Mucosa of descending colon (tissue), 3 donors: Measurements from ENCODE around the gene TSPAN6. TPM values are rescaled to one million over a fixed set of nuclear protein-coding genes. Genes with fewer than 3 reads are reported as not detected.
A peak's percentile ranks its signal among the peaks of the same experiment; 100 is the strongest.

Source experiments
- ATAC-seq: fragments of 200-7000 bp; cut with Tn5 transposase; one replicate; pipeline ENCODE4 v1.9.1; 2020; ENCODE audit warnings: mild to moderate bottlenecking, moderate library complexity
- DNase-seq, 3 donors: peaks; one replicate each; pipeline ENCODE4 v3.0.0-alpha.2; 2020
- H3K36me3 ChIP-seq: fragments of 200-600 bp; one replicate; pipeline ENCODE4 v1.8.0; 2021; ENCODE audit warnings: low read depth, mild to moderate bottlenecking
- H3K4me1 ChIP-seq: fragments of 200-600 bp; one replicate; pipeline ENCODE4 v1.8.0; 2021; ENCODE audit warnings: low read depth, mild to moderate bottlenecking
- H3K4me3 ChIP-seq: fragments of 200-600 bp; one replicate; pipeline ENCODE4 v1.8.0; 2021; ENCODE audit warnings: mild to moderate bottlenecking
- H3K9me3 ChIP-seq: fragments of 200-600 bp; one replicate; pipeline ENCODE4 v1.8.0; 2021; ENCODE audit warnings: mild to moderate bottlenecking
- CTCF ChIP-seq: fragments of 200-600 bp; IDR thresholded peaks from one replicate; pipeline ENCODE4 v1.8.0; 2022; ENCODE audit warnings: antibody characterized with exemption, mild to moderate bottlenecking
- intact Hi-C, 2 donors: fragments of 100-400 bp; cut with DNase I in 1 of 2; cut with micrococcal nuclease in 1 of 2; formaldehyde crosslinking; loops; one replicate each; pipeline versions ENCODE4 v1.11.0 to v1.11.1; 2022; cut with DNase I, micrococcal nuclease
- total RNA-seq, 3 donors: library from RNA; stranded (reverse); fragmentation: NEBNext Ultra II Directional in 2 of 3; extraction: Animal tissue kit (Norgen Biotek cat#: 25700) in 2 of 3; gene quantifications; one replicate each; pipeline versions ENCODE4 v1.2.1 to v1.2.4, GENCODE V29; 2021 to 2023
- donor health status: DM: no; HTN: no; CAD: no; lungs with moderate emphysema.
- donor health status: DM: no; HTN: no; CAD: no.
- donor health status: DM: no; HTN: yes; CAD: no.

TSPAN6 gene
- total RNA-seq, 3 donors from 2014 or later = 63.0 to 132 (median 111) TPM

- intact Hi-C loops = no loop called here
- ATAC-seq = no peak
- no peaks in the 10 kb centered on the region for H3K9me3 ChIP-seq
Measured at GRCh38 chrX:100663642-100664041, 27.0 kb upstream of the TSPAN6 start.

GRCh38 chrX:100662796-100663195 lies 26.2 kb upstream of the TSPAN6 start:
- no peak for TF ChIP-seq CTCF
- Histone ChIP-seq H3K9me3 (no peaks in the 10 kb centered on the region), H3K4me3 (no peak overlapping the region), H3K4me1 (no peaks in the 10 kb centered on the region), H3K36me3 (no peaks in the 10 kb centered on the region)
- ATAC-seq (no peak), DNase-seq (no peak)
- intact Hi-C loops = no loop called here

More at GRCh38 chrX:100663642-100664041, 27.0 kb upstream of the TSPAN6 start:
- H3K4me3 ChIP-seq = no peak overlapping the region
- DNase-seq = no peak
- TF ChIP-seq CTCF = no peak
- no peaks in the 10 kb centered on the region for H3K36me3 ChIP-seq
- H3K4me1 ChIP-seq = no peaks in the 10 kb centered on the region

- no peak for TF ChIP-seq CTCF
- intact Hi-C loops = no loop called here
Measured at GRCh38 chrX:100662170-100662569, 25.6 kb upstream of the TSPAN6 start.

GRCh38 chrX:100659431-100660137 lies 23.0 kb upstream of the TSPAN6 start:
- DNase-seq = peak; percentile 42 to 63 (median 47)
- peak; percentile 88 for ATAC-seq
- intact Hi-C loops = no loop called here

More at GRCh38 chrX:100662170-100662569, 25.6 kb upstream of the TSPAN6 start:
- H3K36me3 ChIP-seq = no peaks in the 10 kb centered on the region
- H3K4me3 ChIP-seq = no peak overlapping the region
- no peak for DNase-seq
- no peaks in the 10 kb centered on the region for H3K4me1 ChIP-seq
- H3K9me3 ChIP-seq = no peaks in the 10 kb centered on the region
- no peak for ATAC-seq

GRCh38 chrX:100658941-100659381 lies 22.4 kb upstream of the TSPAN6 start:
- DNase-seq (peak in 1 of 3 donors; percentile 38), ATAC-seq (peak; percentile 86)
- no peak for TF ChIP-seq CTCF
- no peaks in the 10 kb centered on the region for H3K9me3 ChIP-seq
- intact Hi-C loops = no loop called here
- H3K36me3 ChIP-seq = no peaks in the 10 kb centered on the region
- no peaks in the 10 kb centered on the region for H3K4me1 ChIP-seq
- H3K4me3 ChIP-seq = no peak overlapping the region

More at GRCh38 chrX:100659431-100660137, 23.0 kb upstream of the TSPAN6 start:
- Histone ChIP-seq H3K4me1 (no peaks in the 10 kb centered on the region), H3K9me3 (no peaks in the 10 kb centered on the region), H3K4me3 (no peak overlapping the region), H3K36me3 (no peaks in the 10 kb centered on the region)
- no peak for TF ChIP-seq CTCF
